Upper lobe of right lung (tissue), 1 donor: ENCODE results near the gene ETV1. TPM values are rescaled to one million over a fixed set of nuclear protein-coding genes. Genes with fewer than 3 reads are reported as not detected.

Experiments
- ATAC-seq: fragments of 200-7000 bp; cut with Tn5 transposase; one replicate; pipeline ENCODE4 v1.9.1; 2020; ENCODE audit warnings: mild to moderate bottlenecking, moderate library complexity
- DNase-seq: peaks from one replicate; pipeline ENCODE4 v3.0.0-alpha.2; 2020
- H3K27ac ChIP-seq: fragments of 200-600 bp; one replicate; pipeline ENCODE4 v1.8.0; 2022
- H3K27me3 ChIP-seq: fragments of 200-600 bp; one replicate; pipeline ENCODE4 v1.8.0; 2022; ENCODE audit warnings: mild to moderate bottlenecking
- H3K36me3 ChIP-seq: fragments of 200-600 bp; one replicate; pipeline ENCODE4 v1.8.0; 2022
- H3K4me1 ChIP-seq: fragments of 200-600 bp; one replicate; pipeline ENCODE4 v1.8.0; 2022
- H3K4me3 ChIP-seq: fragments of 200-600 bp; one replicate; pipeline ENCODE4 v1.8.0; 2022; ENCODE audit warnings: mild to moderate bottlenecking
- H3K9me3 ChIP-seq: fragments of 200-600 bp; one replicate; pipeline ENCODE4 v1.8.0; 2022
- CTCF ChIP-seq: fragments of 200-600 bp; IDR thresholded peaks from one replicate; pipeline ENCODE4 v1.8.0; 2022; ENCODE audit warnings: antibody characterized with exemption
- intact Hi-C: fragments of 100-400 bp; cut with DNase I; formaldehyde crosslinking; loops from one replicate; pipeline ENCODE4 v1.11.0; 2022
- total RNA-seq: library from RNA; stranded (reverse); fragmentation: NEBNext Ultra II Directional; extraction: Animal tissue kit (Norgen Biotek cat#: 25700); gene quantifications from one replicate; pipeline ENCODE4 v1.2.1, GENCODE V29; 2021
- donor health status: DM: no; HTN: yes; CAD: no; lungs with severe emphysema.

ETV1 gene
- total RNA-seq, 1 donor from 2014 or later = 110 TPM

- Histone ChIP-seq H3K4me3 (no peak overlapping the region), H3K36me3 (no peaks in the 10 kb centered on the region), H3K4me1 (peaks cover 6% of the 10 kb centered on the region), H3K9me3 (no peaks in the 10 kb centered on the region), H3K27me3 (no peaks in the 10 kb centered on the region), H3K27ac (no peak overlapping the region)
- TF ChIP-seq CTCF = no peak
- ATAC-seq (no peak), DNase-seq (no peak)
- intact Hi-C loops = no loop called here
These were observed 41.3 kb downstream of the ETV1 start for GRCh38 chr7:13948019-13948801.

DNA sequence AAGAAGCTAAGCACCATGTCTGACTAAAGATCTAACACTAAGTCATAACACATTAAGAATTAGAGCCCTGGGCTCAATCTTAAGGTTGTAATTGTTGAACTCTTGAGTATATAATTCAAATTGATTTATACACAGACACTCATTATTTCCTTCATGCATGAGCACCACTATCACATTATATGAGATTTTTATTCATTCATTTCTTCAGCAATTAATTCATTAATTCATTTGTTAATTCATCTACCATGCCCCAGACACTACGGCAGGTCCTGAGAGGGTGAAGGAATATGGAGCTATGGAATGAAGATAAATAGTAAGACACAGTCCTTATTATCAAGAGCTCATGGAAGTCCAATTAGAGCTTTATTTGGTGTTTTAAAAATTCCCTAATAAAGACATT, 41.9 kb downstream of the ETV1 start:
- Histone ChIP-seq H3K27ac (no peak overlapping the region), H3K9me3 (no peaks in the 10 kb centered on the region), H3K36me3 (no peaks in the 10 kb centered on the region), H3K4me3 (no peak overlapping the region), H3K27me3 (no peaks in the 10 kb centered on the region), H3K4me1 (peaks cover 6% of the 10 kb centered on the region)
- intact Hi-C loops = no loop called here
- no peak for TF ChIP-seq CTCF
- ATAC-seq (no peak), DNase-seq (no peak)

GRCh38 chr7:13946181-13946580, 43.3 kb downstream of the ETV1 start:
- Histone ChIP-seq H3K27me3 (no peaks in the 10 kb centered on the region), H3K4me3 (no peak overlapping the region), H3K9me3 (no peaks in the 10 kb centered on the region), H3K36me3 (no peaks in the 10 kb centered on the region), H3K4me1 (peaks cover 6% of the 10 kb centered on the region), H3K27ac (peak overlapping the region; percentile 39)
- DNase-seq (no peak), ATAC-seq (no peak)
- no peak for TF ChIP-seq CTCF
- intact Hi-C loops = no loop called here

- ATAC-seq (peak; percentile 78), DNase-seq (no peak)
- Histone ChIP-seq H3K36me3 (no peaks in the 10 kb centered on the region), H3K27me3 (no peaks in the 10 kb centered on the region), H3K9me3 (no peaks in the 10 kb centered on the region), H3K4me3 (peak overlapping the region; percentile 11), H3K4me1 (peaks cover 6% of the 10 kb centered on the region), H3K27ac (peak overlapping the region; percentile 39)
- no peak for TF ChIP-seq CTCF
- intact Hi-C loops = no loop called here
These were observed 43.8 kb downstream of the ETV1 start for GRCh38 chr7:13945670-13946069.

DNA sequence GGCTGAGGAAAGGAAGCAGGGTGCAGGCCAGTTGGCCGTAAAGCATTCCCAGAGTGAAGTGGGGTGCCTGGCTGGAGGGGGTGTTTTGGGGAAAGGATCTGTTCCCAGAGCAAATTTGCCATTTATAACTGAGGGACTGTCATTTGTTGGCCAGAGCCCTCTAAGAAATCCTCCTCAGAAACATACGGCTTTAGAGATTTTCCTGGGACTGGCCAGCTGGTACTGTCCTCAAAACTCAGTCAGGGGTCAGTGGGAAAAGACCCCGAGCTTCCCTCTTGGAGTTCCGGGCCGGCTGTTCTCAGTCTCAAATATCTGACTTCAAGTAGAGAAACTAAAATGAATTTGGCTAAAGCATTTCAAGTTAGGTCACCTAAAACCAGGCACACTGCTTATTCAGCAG, 55.9 kb downstream of the ETV1 start:
- no peak for TF ChIP-seq CTCF
- Histone ChIP-seq H3K27ac (no peak overlapping the region), H3K4me1 (no peaks in the 10 kb centered on the region), H3K4me3 (no peak overlapping the region), H3K27me3 (no peaks in the 10 kb centered on the region), H3K9me3 (no peaks in the 10 kb centered on the region), H3K36me3 (peaks cover 19% of the 10 kb centered on the region)
- ATAC-seq (no peak), DNase-seq (no peak)
- intact Hi-C loops = no loop called here

DNA sequence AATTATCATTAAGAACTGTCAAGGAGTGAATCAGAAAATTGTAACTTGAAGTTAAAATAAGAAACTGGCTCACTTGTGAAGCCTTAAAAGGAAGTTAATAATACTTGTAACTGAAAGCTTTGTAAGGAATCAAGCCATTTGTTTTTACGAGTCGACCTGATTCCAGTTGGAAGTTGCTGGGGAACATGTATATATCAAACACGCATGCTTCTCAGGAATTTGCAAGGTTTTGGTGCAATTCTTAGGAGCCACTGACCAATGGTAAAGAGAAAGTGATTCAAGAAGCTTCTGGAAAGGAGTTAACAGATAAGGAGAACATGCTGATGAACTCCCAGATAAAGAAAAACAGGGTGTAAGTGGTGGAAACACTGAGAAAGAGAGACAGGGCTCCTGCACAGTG, 56.4 kb downstream of the ETV1 start:
- ATAC-seq = no peak
- no peak overlapping the region for H3K4me3 ChIP-seq
- no peak overlapping the region for H3K27ac ChIP-seq
- DNase-seq = no peak
- H3K36me3 ChIP-seq = peaks cover 15% of the 10 kb centered on the region
- intact Hi-C loops = no loop called here
- H3K9me3 ChIP-seq = no peaks in the 10 kb centered on the region
- TF ChIP-seq CTCF = no peak
- H3K27me3 ChIP-seq = no peaks in the 10 kb centered on the region
- H3K4me1 ChIP-seq = no peaks in the 10 kb centered on the region
